OCI-LY3 (cell line): ENCODE results near the gene S1PR3.

Source experiments
- H2AFZ ChIP-seq: fragments of 200-600, 300-600 bp; shearing (Covaris generic); 2 replicates; pipeline ENCODE4 v1.6.0; 2014; ENCODE audit warnings: antibody characterized with exemption, low read depth, low read length
- H3K27ac ChIP-seq: fragments of 200-600, 300-600 bp; sonication (generic); 2 replicates; pipeline ENCODE4 v1.5.1; 2014; ENCODE audit warnings: mild to moderate bottlenecking, low read length, moderate library complexity, mixed read lengths
- H3K27me3 ChIP-seq: fragments of 200-600, 300-600 bp; sonication (generic); 2 replicates; pipeline ENCODE4 v1.6.1; 2014; ENCODE audit warnings: low read depth, low read length, mixed read lengths
- H3K36me3 ChIP-seq: fragments of 200-600, 300-600 bp; sonication (generic); replicated peaks from 2 replicates; pipeline ENCODE3; 2014; ENCODE audit warnings: low read depth, low read length, mixed read lengths
- H3K4me1 ChIP-seq: fragments of 300-600, 200-600 bp; sonication (generic); 2 replicates; pipeline ENCODE4 v1.6.1; 2014; ENCODE audit warnings: low read length, mixed read lengths
- H3K4me2 ChIP-seq: fragments of 200-600, 300-600 bp; sonication (generic); 2 replicates; pipeline ENCODE4 v1.6.1; 2014; ENCODE audit warnings: low read length, mixed read lengths
- H3K4me3 ChIP-seq: fragments of 300-600, 200-600 bp; sonication (generic); 2 replicates; pipeline ENCODE4 v1.5.1; 2014; ENCODE audit warnings: antibody characterized with exemption, mild to moderate bottlenecking, low read length, moderate library complexity
- H3K79me2 ChIP-seq: fragments of 300-600, 200-600 bp; shearing (Covaris generic); 2 replicates; pipeline ENCODE4 v1.6.1; 2014; ENCODE audit warnings: mild to moderate bottlenecking, low read length, mixed read lengths
- H3K9ac ChIP-seq: fragments of 300-600, 200-600 bp; shearing (Covaris generic); 2 replicates; pipeline ENCODE4 v1.6.0; 2014; ENCODE audit warnings: mild to moderate bottlenecking, low read length, moderate library complexity
- H3K9me3 ChIP-seq: fragments of 200-600, 300-600 bp; shearing (Covaris generic); 2 replicates; pipeline ENCODE4 v1.6.1; 2014; ENCODE audit warnings: low read length, mixed read lengths; ENCODE audit not compliant: insufficient read depth
- H4K20me1 ChIP-seq: fragments of 200-600, 300-600 bp; sonication (generic); 2 replicates; pipeline ENCODE4 v1.6.1; 2016; ENCODE audit warnings: low read length, mixed read lengths; ENCODE audit not compliant: insufficient read depth
- CTCF ChIP-seq: fragments of 200-600, 300-600 bp; sonication (generic); IDR thresholded peaks from 2 replicates; pipeline ENCODE4 v1.5.1; 2014; ENCODE audit warnings: antibody characterized with exemption, low read length, low read depth
- EZH2phosphoT487 ChIP-seq: fragments of 200-600 bp; shearing (Covaris generic); IDR thresholded peaks from 2 replicates; pipeline ENCODE4 v1.6.1; 2018; ENCODE audit warnings: antibody characterized with exemption, mixed run types, low read depth

Gene S1PR3

GRCh38 chr9:88954066-88954465, 37.2 kb upstream of the S1PR3 start:
- no peaks in the 10 kb centered on the region for H3K36me3 ChIP-seq
- H3K27ac ChIP-seq, result no peak overlapping the region
- H3K27me3 ChIP-seq, result peaks cover 13% of the 10 kb centered on the region; the same call in 1 of the 2 replicates
- TF ChIP-seq CTCF, result no peak
- no peak for TF ChIP-seq EZH2phosphoT487
- no peak overlapping the region for H3K4me3 ChIP-seq
- H3K9me3 ChIP-seq, result no peaks in the 10 kb centered on the region
- no peak overlapping the region for H3K9ac ChIP-seq
- no peaks in the 10 kb centered on the region for H3K79me2 ChIP-seq
- no peak overlapping the region for H2AFZ ChIP-seq
- H4K20me1 ChIP-seq, result no peaks in the 10 kb centered on the region
- H3K4me1 ChIP-seq, result no peaks in the 10 kb centered on the region
- H3K4me2 ChIP-seq, result no peak overlapping the region

DNA sequence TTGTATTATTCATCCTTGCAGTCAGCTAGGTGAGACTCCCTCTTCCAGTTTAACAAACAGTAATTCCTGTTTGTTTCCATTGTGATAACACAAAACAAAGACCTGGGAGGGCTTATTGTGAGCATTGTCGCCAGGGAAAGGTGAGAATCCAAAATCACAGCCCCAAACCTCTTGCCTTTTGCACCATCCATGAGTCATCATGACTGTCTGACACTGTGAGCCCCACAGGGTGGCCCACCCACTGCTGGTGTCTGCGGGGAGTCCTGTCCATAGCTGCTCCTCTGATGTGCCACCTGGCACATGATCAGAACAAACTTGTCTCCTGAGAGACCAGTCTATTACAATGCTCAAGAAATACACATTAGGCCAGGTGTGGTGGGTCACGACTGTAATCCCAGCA, 33.7 kb upstream of the S1PR3 start:
- no peak overlapping the region for H3K27ac ChIP-seq

GRCh38 chr9:88959727-88960469, 31.4 kb upstream of the S1PR3 start:
- Histone ChIP-seq H3K27me3 (peaks cover 13% of the 10 kb centered on the region; the same call in 1 of the 2 replicates), H4K20me1 (no peaks in the 10 kb centered on the region), H3K36me3 (no peaks in the 10 kb centered on the region), H3K4me3 (no peak overlapping the region), H3K27ac (no peak overlapping the region), H3K79me2 (no peaks in the 10 kb centered on the region), H3K4me2 (no peak overlapping the region), H3K9ac (no peak overlapping the region), H3K4me1 (no peaks in the 10 kb centered on the region), H2AFZ (no peak overlapping the region), H3K9me3 (no peaks in the 10 kb centered on the region)
- no peak for TF ChIP-seq CTCF
- no peak for TF ChIP-seq EZH2phosphoT487

More for the DNA sequence above, 33.7 kb upstream of the S1PR3 start:
- Histone ChIP-seq H3K36me3 (no peaks in the 10 kb centered on the region), H3K27me3 (peaks cover 13% of the 10 kb centered on the region; the same call in 1 of the 2 replicates), H3K4me3 (no peak overlapping the region), H3K79me2 (no peaks in the 10 kb centered on the region), H2AFZ (no peak overlapping the region), H4K20me1 (no peaks in the 10 kb centered on the region), H3K9ac (no peak overlapping the region), H3K4me2 (no peak overlapping the region), H3K4me1 (no peaks in the 10 kb centered on the region), H3K9me3 (no peaks in the 10 kb centered on the region)
- TF ChIP-seq EZH2phosphoT487 (no peak), CTCF (no peak)

DNA sequence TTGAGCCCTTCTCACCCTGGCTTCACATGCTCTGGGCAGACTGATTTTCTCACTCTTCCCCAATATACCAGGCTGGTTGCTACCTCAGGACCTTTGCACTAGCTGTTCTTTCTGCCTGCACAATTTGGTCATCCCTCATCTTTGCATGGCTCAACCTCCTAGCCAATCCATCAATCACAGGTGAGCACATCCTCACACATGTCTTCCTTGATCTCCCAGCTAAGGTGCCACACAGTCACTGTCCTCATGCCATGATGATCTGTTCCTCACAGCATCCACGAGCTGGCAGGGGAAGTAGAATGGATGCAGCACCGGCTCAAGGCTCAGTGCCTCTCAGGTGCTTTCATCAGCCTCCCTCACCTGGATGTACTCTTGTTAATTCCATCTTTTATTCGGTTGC, 30.6 kb upstream of the S1PR3 start:
- H3K9me3 ChIP-seq, result no peaks in the 10 kb centered on the region
- no peaks in the 10 kb centered on the region for H4K20me1 ChIP-seq
- no peaks in the 10 kb centered on the region for H3K4me1 ChIP-seq
- no peak for TF ChIP-seq EZH2phosphoT487
- no peak for TF ChIP-seq CTCF
- H3K36me3 ChIP-seq, result no peaks in the 10 kb centered on the region
- H3K4me2 ChIP-seq, result no peak overlapping the region
- H3K27me3 ChIP-seq, result peaks cover 13% of the 10 kb centered on the region; the same call in 1 of the 2 replicates
- no peak overlapping the region for H3K9ac ChIP-seq
- H3K79me2 ChIP-seq, result no peaks in the 10 kb centered on the region
- H2AFZ ChIP-seq, result no peak overlapping the region
- no peak overlapping the region for H3K4me3 ChIP-seq
- no peak overlapping the region for H3K27ac ChIP-seq
